HG03571 (cell line): ENCODE data around the gene SLC25A15.
"Not testable (repeated sequence)": the region's sequence is repeated elsewhere in the genome, so short reads cannot be mapped to it uniquely, and the experiment has no call there.

Experiments
- ATAC-seq: cut with Tn5 transposase; IDR thresholded peaks from one replicate; pipeline ENCODE4 v1.9.1; 2021; ENCODE audit not compliant: unreplicated experiment

The SLC25A15 gene

GRCh38 chr13:40812724-40813445, 23.5 kb downstream of the SLC25A15 start:
- ATAC-seq, result no peak

- ATAC-seq, result no peak
These were observed 24.4 kb downstream of the SLC25A15 start for GRCh38 chr13:40813667-40814454.

GRCh38 chr13:40814803-40815202, 25.4 kb downstream of the SLC25A15 start:
- no peak for ATAC-seq

- no peak for ATAC-seq
These were observed 29.5 kb downstream of the SLC25A15 start for GRCh38 chr13:40818926-40819325.

- ATAC-seq, result no peak
These were observed 30.4 kb downstream of the SLC25A15 start for GRCh38 chr13:40819797-40820315.

GRCh38 chr13:40839725-40840124, 50.3 kb downstream of the SLC25A15 start:
- not testable (repeated sequence) for ATAC-seq

GRCh38 chr13:40840955-40841354, 51.5 kb downstream of the SLC25A15 start:
- not testable (repeated sequence) for ATAC-seq
